Measurements from ENCODE around the gene NUB1. TPM values are rescaled to one million over a fixed set of nuclear protein-coding genes. Genes with fewer than 3 reads are reported as not detected.

The NUB1 gene
- total RNA-seq, 1 donor from 2014 or later: 41.6 TPM

- Histone ChIP-seq H3K27me3 (ENCODE audit: insufficient read depth, low read length) (peaks cover 50% of the 10 kb centered on the region), H3K4me1 (ENCODE audit: insufficient read depth, low read length) (no peaks in the 10 kb centered on the region), H3K4me3 (ENCODE audit: insufficient read depth, low read depth, low read length) (no peak overlapping the region), H2AFZ (ENCODE audit: low read depth, low read length) (no peak overlapping the region), H3K9ac (ENCODE audit: low read length) (no peak overlapping the region), H4K20me1 (ENCODE audit: insufficient read depth, low read length) (no peaks in the 10 kb centered on the region), H3K27ac (ENCODE audit: low read depth, low read length) (no peak overlapping the region), H3K4me2 (ENCODE audit: low read length) (no peak overlapping the region), H3K9me3 (ENCODE audit: insufficient read depth, low read depth, low read length) (peaks cover 12% of the 10 kb centered on the region), H3K36me3 (ENCODE audit: insufficient read depth, low read length) (no peaks in the 10 kb centered on the region), H3K79me2 (ENCODE audit: insufficient read depth, low read length) (no peaks in the 10 kb centered on the region)
- Mint-ChIP-seq H3K36me3 (ENCODE audit: low read depth, unreplicated experiment) (no peaks in the 10 kb centered on the region), H3K4me3 (ENCODE audit: unreplicated experiment) (no peak overlapping the region), H3K9me3 (ENCODE audit: unreplicated experiment) (peaks cover 17% of the 10 kb centered on the region), H3K27ac (ENCODE audit: unreplicated experiment) (no peak overlapping the region), H3K4me1 (ENCODE audit: low read depth, unreplicated experiment) (no peaks in the 10 kb centered on the region), H3K27me3 (ENCODE audit: low read depth, unreplicated experiment) (peaks cover 44% of the 10 kb centered on the region)
- DNase-seq (ENCODE audit: low read depth) (no peak), FAIRE-seq (no peak)
- TF ChIP-seq CTCF (IDR thresholded peaks at IDR 0.05; ENCODE audit: insufficient read depth, low read depth, low read length) (no peak), EZH2 (IDR thresholded peaks at IDR 0.05; ENCODE audit: insufficient read depth, low read length) (no peak)
These were observed 74.7 kb downstream of the NUB1 start for GRCh38 chr7:151416112-151416940.

- H3K4me1 Mint-ChIP-seq (ENCODE audit: low read depth, unreplicated experiment): no peaks in the 10 kb centered on the region
- Histone ChIP-seq H3K4me1 (ENCODE audit: insufficient read depth, low read length) (no peaks in the 10 kb centered on the region), H3K27me3 (ENCODE audit: insufficient read depth, low read length) (peaks cover 44% of the 10 kb centered on the region), H3K27ac (ENCODE audit: low read depth, low read length) (no peak overlapping the region), H3K4me3 (ENCODE audit: insufficient read depth, low read depth, low read length) (no peak overlapping the region), H3K4me2 (ENCODE audit: low read length) (no peak overlapping the region), H4K20me1 (ENCODE audit: insufficient read depth, low read length) (no peaks in the 10 kb centered on the region), H2AFZ (ENCODE audit: low read depth, low read length) (no peak overlapping the region), H3K36me3 (ENCODE audit: insufficient read depth, low read length) (no peaks in the 10 kb centered on the region), H3K79me2 (ENCODE audit: insufficient read depth, low read length) (no peaks in the 10 kb centered on the region), H3K9me3 (ENCODE audit: insufficient read depth, low read depth, low read length) (peaks cover 18% of the 10 kb centered on the region), H3K9ac (ENCODE audit: low read length) (no peak overlapping the region)
- no peak for FAIRE-seq
- H3K27me3 Mint-ChIP-seq (ENCODE audit: low read depth, unreplicated experiment): peaks cover 38% of the 10 kb centered on the region
- no peak for DNase-seq (ENCODE audit: low read depth)
- no peak for TF ChIP-seq CTCF (IDR thresholded peaks at IDR 0.05; ENCODE audit: insufficient read depth, low read depth, low read length)
- TF ChIP-seq EZH2 (IDR thresholded peaks at IDR 0.05; ENCODE audit: insufficient read depth, low read length): no peak
- no peak overlapping the region for H3K27ac Mint-ChIP-seq (ENCODE audit: unreplicated experiment)
- no peak overlapping the region for H3K4me3 Mint-ChIP-seq (ENCODE audit: unreplicated experiment)
- no peaks in the 10 kb centered on the region for H3K36me3 Mint-ChIP-seq (ENCODE audit: low read depth, unreplicated experiment)
- peaks cover 23% of the 10 kb centered on the region for H3K9me3 Mint-ChIP-seq (ENCODE audit: unreplicated experiment)
These were observed 75.3 kb downstream of the NUB1 start for GRCh38 chr7:151416941-151417315.

GRCh38 chr7:151420144-151420543 lies 78.5 kb downstream of the NUB1 start:
- Histone ChIP-seq H3K4me1 (ENCODE audit: insufficient read depth, low read length) (no peaks in the 10 kb centered on the region), H3K27me3 (ENCODE audit: insufficient read depth, low read length) (peaks cover 21% of the 10 kb centered on the region), H3K27ac (ENCODE audit: low read depth, low read length) (no peak overlapping the region), H3K9me3 (ENCODE audit: insufficient read depth, low read depth, low read length) (peaks cover 21% of the 10 kb centered on the region), H3K9ac (ENCODE audit: low read length) (no peak overlapping the region), H3K4me3 (ENCODE audit: insufficient read depth, low read depth, low read length) (no peak overlapping the region), H2AFZ (ENCODE audit: low read depth, low read length) (no peak overlapping the region), H4K20me1 (ENCODE audit: insufficient read depth, low read length) (no peaks in the 10 kb centered on the region), H3K4me2 (ENCODE audit: low read length) (no peak overlapping the region), H3K36me3 (ENCODE audit: insufficient read depth, low read length) (no peaks in the 10 kb centered on the region), H3K79me2 (ENCODE audit: insufficient read depth, low read length) (no peaks in the 10 kb centered on the region)
- Mint-ChIP-seq H3K27me3 (ENCODE audit: low read depth, unreplicated experiment) (peaks cover 31% of the 10 kb centered on the region), H3K4me3 (ENCODE audit: unreplicated experiment) (no peak overlapping the region), H3K9me3 (ENCODE audit: unreplicated experiment) (peaks cover 28% of the 10 kb centered on the region), H3K36me3 (ENCODE audit: low read depth, unreplicated experiment) (no peaks in the 10 kb centered on the region), H3K27ac (ENCODE audit: unreplicated experiment) (no peak overlapping the region), H3K4me1 (ENCODE audit: low read depth, unreplicated experiment) (no peaks in the 10 kb centered on the region)
- FAIRE-seq (no peak), DNase-seq (ENCODE audit: low read depth) (peak; percentile 27)
- TF ChIP-seq CTCF (IDR thresholded peaks at IDR 0.05; ENCODE audit: insufficient read depth, low read depth, low read length) (no peak), EZH2 (IDR thresholded peaks at IDR 0.05; ENCODE audit: insufficient read depth, low read length) (no peak)

Data from astrocyte (in vitro differentiated cells and primary cell).